Measurements from ENCODE around the gene AADAC. TPM values are rescaled to one million over a fixed set of nuclear protein-coding genes. Genes with fewer than 3 reads are reported as not detected.
"Not testable (repeated sequence)": the region's sequence is repeated elsewhere in the genome, so short reads cannot be mapped to it uniquely, and the experiment has no call there.

AADAC gene
- total and polyA plus RNA-seq, 2 donors = 0.69 to 0.94 TPM

DNA sequence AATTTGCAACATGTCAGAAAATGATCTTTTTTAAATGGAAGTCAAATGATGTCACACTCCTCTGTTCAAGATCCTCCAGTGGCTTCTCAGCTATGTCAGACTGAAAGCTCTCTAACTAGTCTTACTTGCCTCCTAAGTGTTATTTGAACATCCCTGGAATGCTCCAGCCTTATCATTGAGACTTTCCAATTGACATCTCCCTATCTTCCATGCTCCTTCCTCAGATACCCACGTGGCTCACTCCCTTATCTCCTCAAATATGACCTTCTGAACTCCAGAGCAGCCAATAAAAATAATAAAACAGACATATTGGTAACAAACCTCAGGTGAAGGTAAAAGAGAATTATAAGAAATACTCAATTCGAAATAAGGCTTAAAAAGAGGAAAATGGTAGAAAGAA lies 25.5 kb upstream of the AADAC start:
- Histone ChIP-seq H3K4me1 (ENCODE audit: insufficient read depth) (no peaks in the 10 kb centered on the region), H3K27ac (ENCODE audit: low read depth) (no peak overlapping the region), H3K4me3 (ENCODE audit: low read depth, low read length) (no peak overlapping the region), H3K36me3 (ENCODE audit: insufficient read depth) (no peaks in the 10 kb centered on the region)
- no peak for DNase-seq (ENCODE audit: extremely low spot score)
- 72% methylated on average over 2 of the region's 2 CpGs for WGBS

DNA sequence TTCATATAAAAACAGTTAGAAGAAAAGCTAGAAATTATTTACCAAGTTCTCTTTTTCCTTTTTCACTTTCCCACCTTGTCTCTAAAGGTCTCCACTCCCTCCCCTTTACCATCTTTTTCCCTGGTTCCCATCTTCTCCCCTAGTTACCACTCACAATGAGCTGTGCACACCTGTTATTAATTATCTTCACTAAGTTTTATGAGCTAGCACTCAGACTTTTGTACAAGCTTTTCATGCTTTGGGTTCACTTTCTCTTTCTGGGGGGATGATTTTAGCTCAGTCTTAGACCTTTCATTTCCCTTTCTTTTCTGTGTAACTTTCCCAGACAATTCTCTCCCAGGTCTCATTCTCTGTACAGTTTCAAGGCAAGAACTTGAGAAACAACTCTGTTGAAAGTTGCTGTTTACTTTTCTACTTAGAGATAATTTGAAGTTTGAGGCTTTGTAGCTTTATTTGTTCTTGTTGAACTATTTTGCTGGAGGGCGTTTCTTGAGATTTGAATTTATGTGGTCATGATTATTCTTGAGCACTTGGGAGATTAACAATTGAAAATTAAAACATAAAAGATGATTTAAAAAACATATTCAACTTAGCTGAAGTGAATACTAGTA lies 24.0 kb upstream of the AADAC start:
- no peak for DNase-seq (ENCODE audit: extremely low spot score)
- 73% methylated on average over 1 of the region's 1 CpG for WGBS
- Histone ChIP-seq H3K36me3 (ENCODE audit: insufficient read depth) (no peaks in the 10 kb centered on the region), H3K27ac (ENCODE audit: low read depth) (no peak overlapping the region), H3K4me1 (ENCODE audit: insufficient read depth) (no peaks in the 10 kb centered on the region), H3K4me3 (ENCODE audit: low read depth, low read length) (no peak overlapping the region)

GRCh38 chr3:151790763-151791162 lies 23.2 kb upstream of the AADAC start:
- DNase-seq (ENCODE audit: extremely low spot score); H3K4me1 ChIP-seq (ENCODE audit: insufficient read depth); H3K4me3 ChIP-seq (ENCODE audit: low read depth, low read length); H3K27ac ChIP-seq (ENCODE audit: low read depth); H3K36me3 ChIP-seq (ENCODE audit: insufficient read depth): not testable (repeated sequence)
- WGBS = 96% methylated on average over 2 of the region's 2 CpGs

DNA sequence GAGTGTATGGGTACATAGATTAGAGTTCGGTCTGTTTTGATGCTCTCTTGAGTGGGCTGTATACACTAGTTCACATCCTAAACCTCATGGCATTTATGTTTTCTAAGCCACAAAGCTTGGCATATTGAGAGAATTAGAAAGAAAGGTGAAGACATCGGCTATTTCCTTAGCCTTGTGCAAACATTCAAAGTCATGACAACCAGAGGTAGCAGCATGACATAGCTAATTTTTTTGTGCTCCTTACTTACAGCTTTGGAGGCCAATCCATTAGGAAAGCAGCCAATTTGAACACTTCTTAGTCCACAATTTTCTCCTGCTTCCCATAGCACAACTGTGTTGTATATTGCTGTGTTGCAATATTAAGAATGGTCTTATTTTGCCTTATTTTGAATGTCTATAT lies 21.5 kb upstream of the AADAC start:
- DNase-seq (ENCODE audit: extremely low spot score) = no peak
- H3K4me3 ChIP-seq (ENCODE audit: low read depth, low read length) = no peak overlapping the region
- no peaks in the 10 kb centered on the region for H3K36me3 ChIP-seq (ENCODE audit: insufficient read depth)
- WGBS = 90% methylated on average over 2 of the region's 2 CpGs
- no peak overlapping the region for H3K27ac ChIP-seq (ENCODE audit: low read depth)
- no peaks in the 10 kb centered on the region for H3K4me1 ChIP-seq (ENCODE audit: insufficient read depth)

- no peak overlapping the region for H3K4me3 ChIP-seq (ENCODE audit: low read depth, low read length)
- no peak overlapping the region for H3K27ac ChIP-seq (ENCODE audit: low read depth)
- DNase-seq (ENCODE audit: extremely low spot score) = no peak
- WGBS = 65% methylated on average over 2 of the region's 2 CpGs
- no peaks in the 10 kb centered on the region for H3K36me3 ChIP-seq (ENCODE audit: insufficient read depth)
- H3K4me1 ChIP-seq (ENCODE audit: insufficient read depth) = no peaks in the 10 kb centered on the region
Observed at GRCh38 chr3:151793636-151794035, 20.3 kb upstream of the AADAC start.

DNA sequence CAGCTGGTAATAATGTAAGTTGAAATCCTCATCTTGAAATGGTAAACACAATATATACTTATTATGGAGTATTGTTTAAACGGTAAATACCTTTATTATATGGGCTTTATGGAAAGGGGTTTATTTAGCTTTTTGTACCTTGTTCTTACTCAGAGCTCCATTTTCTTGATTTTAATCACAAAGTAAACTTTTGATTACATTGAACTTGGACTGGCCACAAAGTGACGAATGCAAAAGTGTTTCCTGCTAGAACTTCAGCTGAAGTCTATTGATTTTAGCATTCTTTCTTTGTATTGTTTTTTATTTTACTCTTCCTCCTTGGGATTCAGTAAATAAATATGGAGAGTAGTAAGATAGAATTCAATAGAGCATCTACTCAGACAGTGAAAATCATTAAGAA lies 19.8 kb upstream of the AADAC start:
- Histone ChIP-seq H3K27ac (ENCODE audit: low read depth) (no peak overlapping the region), H3K4me1 (ENCODE audit: insufficient read depth) (no peaks in the 10 kb centered on the region), H3K36me3 (ENCODE audit: insufficient read depth) (no peaks in the 10 kb centered on the region), H3K4me3 (ENCODE audit: low read depth, low read length) (no peak overlapping the region)
- DNase-seq (ENCODE audit: extremely low spot score) = no peak
- WGBS = 82% methylated on average over 2 of the region's 2 CpGs

DNA sequence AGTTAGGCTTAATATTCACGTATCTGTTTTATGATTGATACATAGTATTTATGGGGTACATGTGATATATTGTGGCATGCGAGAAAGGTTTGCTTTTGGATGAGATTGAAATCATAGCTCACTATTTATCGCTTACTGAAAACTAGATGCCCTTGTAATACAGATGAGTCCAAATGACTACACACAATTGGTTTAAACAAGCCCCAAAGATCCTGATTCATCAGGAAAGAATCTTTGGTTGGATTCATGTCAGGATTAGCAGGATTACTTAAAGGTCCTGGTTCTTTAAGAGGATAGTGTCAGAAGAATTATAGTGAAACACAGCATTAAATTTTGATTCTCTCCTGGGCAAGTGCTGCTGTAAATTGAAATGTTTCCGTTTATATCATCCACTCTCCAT lies 18.6 kb upstream of the AADAC start:
- H3K4me1 ChIP-seq (ENCODE audit: insufficient read depth) = no peaks in the 10 kb centered on the region
- H3K27ac ChIP-seq (ENCODE audit: low read depth) = no peak overlapping the region
- no peak for DNase-seq (ENCODE audit: extremely low spot score)
- H3K36me3 ChIP-seq (ENCODE audit: insufficient read depth) = no peaks in the 10 kb centered on the region
- H3K4me3 ChIP-seq (ENCODE audit: low read depth, low read length) = no peak overlapping the region
- WGBS = 72% methylated on average over 4 of the region's 4 CpGs

DNA sequence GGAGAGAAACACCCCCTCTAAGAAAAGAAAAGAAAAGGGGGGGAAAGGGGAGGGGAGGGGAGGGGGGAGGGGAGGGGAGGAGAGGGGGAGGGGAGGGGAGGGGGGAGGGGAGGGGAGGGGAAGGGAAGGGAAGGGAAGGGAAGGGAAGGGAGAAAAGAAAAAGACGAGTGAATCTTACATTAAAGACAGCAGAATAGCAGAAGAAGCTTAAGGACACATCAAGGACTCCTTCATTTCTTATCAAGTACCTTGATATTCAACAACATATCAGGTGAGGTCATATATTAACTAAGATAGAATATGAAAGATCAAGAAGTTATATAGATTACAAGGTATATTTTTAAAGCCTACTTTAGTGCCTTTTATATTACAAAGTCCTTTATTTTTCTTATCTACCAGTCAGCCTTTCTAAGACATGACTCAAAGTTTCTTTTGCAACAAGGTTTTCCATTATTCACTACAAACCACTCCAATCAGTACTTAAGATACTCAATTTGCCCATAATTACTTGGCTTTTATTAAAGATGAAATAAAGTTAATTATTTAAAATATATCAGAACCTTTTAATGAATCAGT lies 17.7 kb upstream of the AADAC start:
- H3K36me3 ChIP-seq (ENCODE audit: insufficient read depth) = no peaks in the 10 kb centered on the region

DNA sequence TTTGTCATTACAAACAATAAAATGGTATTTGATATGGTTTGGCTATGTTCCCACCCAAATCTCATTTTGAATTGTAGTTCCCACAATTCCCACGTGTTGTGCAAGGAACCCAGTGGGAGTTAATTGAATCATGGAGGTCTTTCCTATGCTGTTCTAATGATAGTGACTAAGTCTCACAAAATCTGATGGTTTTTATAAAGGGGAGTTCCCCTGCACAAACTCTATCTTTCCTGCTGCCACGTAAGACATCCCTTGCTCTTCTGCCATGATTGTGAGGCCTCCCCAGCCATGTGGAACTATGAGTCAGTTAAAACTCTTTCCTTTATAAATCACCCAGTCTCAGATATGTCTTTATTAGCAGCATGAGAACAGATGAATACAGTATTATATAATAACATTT lies 15.4 kb upstream of the AADAC start:
- 76% methylated on average over 2 of the region's 2 CpGs for WGBS
- no peaks in the 10 kb centered on the region for H3K36me3 ChIP-seq (ENCODE audit: insufficient read depth)
- no peaks in the 10 kb centered on the region for H3K4me1 ChIP-seq (ENCODE audit: insufficient read depth)

More for the DNA sequence above, 17.7 kb upstream of the AADAC start:
- Histone ChIP-seq H3K4me1 (ENCODE audit: insufficient read depth) (no peaks in the 10 kb centered on the region), H3K27ac (ENCODE audit: low read depth) (no peak overlapping the region), H3K4me3 (ENCODE audit: low read depth, low read length) (no peak overlapping the region)
- 68% methylated on average over 1 of the region's 1 CpG for WGBS
- DNase-seq (ENCODE audit: extremely low spot score) = no peak

GRCh38 chr3:151800431-151800830 lies 13.5 kb upstream of the AADAC start:
- Histone ChIP-seq H3K4me3 (ENCODE audit: low read depth, low read length) (no peak overlapping the region), H3K27ac (ENCODE audit: low read depth) (no peak overlapping the region), H3K4me1 (ENCODE audit: insufficient read depth) (no peaks in the 10 kb centered on the region), H3K36me3 (ENCODE audit: insufficient read depth) (no peaks in the 10 kb centered on the region)
- 83% methylated on average over 2 of the region's 2 CpGs for whole genome bisulfite sequencing
- no peak for DNase-seq (ENCODE audit: extremely low spot score)

More for the DNA sequence above, 15.4 kb upstream of the AADAC start:
- H3K27ac ChIP-seq (ENCODE audit: low read depth) = no peak overlapping the region
- H3K4me3 ChIP-seq (ENCODE audit: low read depth, low read length) = no peak overlapping the region
- DNase-seq (ENCODE audit: extremely low spot score) = no peak

- 28% methylated on average over 1 of the region's 1 CpG for WGBS
- Histone ChIP-seq H3K36me3 (ENCODE audit: insufficient read depth) (no peaks in the 10 kb centered on the region), H3K4me1 (ENCODE audit: insufficient read depth) (no peaks in the 10 kb centered on the region), H3K4me3 (ENCODE audit: low read depth, low read length) (no peak overlapping the region), H3K27ac (ENCODE audit: low read depth) (no peak overlapping the region)
- DNase-seq (ENCODE audit: extremely low spot score) = no peak
Observed at GRCh38 chr3:151804267-151804666, 9.6 kb upstream of the AADAC start.

- 89% methylated on average over 15 of the region's 15 CpGs for WGBS
- Histone ChIP-seq H3K4me3 (ENCODE audit: low read depth, low read length) (no peak overlapping the region), H3K36me3 (ENCODE audit: insufficient read depth) (no peaks in the 10 kb centered on the region), H3K27ac (ENCODE audit: low read depth) (no peak overlapping the region), H3K4me1 (ENCODE audit: insufficient read depth) (no peaks in the 10 kb centered on the region)
- no peak for DNase-seq (ENCODE audit: extremely low spot score)
Observed at GRCh38 chr3:151806838-151807237, 7.1 kb upstream of the AADAC start.

DNA sequence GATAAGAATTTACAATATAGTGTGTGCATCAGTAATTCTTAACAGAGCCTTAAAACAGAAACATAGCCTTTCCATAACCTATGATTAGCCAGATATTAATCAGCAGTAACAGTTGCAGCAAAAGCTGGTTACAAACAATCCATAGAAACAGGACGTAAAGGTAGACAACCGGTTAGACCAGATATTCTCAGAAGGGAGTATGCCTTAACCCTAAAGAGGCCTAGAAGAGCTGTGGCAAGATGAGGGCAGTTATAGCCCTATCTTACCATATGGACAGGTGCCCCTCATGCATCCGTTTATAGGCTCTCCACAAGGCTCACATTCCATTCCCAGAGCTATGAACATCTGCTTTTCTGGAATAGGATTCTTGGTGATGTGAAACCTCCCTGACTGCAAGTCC lies 5.0 kb upstream of the AADAC start:
- H3K4me3 ChIP-seq (ENCODE audit: low read depth, low read length); DNase-seq (ENCODE audit: extremely low spot score); H3K4me1 ChIP-seq (ENCODE audit: insufficient read depth); H3K27ac ChIP-seq (ENCODE audit: low read depth); H3K36me3 ChIP-seq (ENCODE audit: insufficient read depth): not testable (repeated sequence)
- 83% methylated on average over 3 of the region's 3 CpGs for WGBS

GRCh38 chr3:151811474-151811873 lies 2.4 kb upstream of the AADAC start:
- no peak overlapping the region for H3K4me3 ChIP-seq (ENCODE audit: low read depth, low read length)
- no peak overlapping the region for H3K27ac ChIP-seq (ENCODE audit: low read depth)
- 96% methylated on average over 2 of the region's 2 CpGs for WGBS
- no peaks in the 10 kb centered on the region for H3K36me3 ChIP-seq (ENCODE audit: insufficient read depth)
- no peaks in the 10 kb centered on the region for H3K4me1 ChIP-seq (ENCODE audit: insufficient read depth)
- no peak for DNase-seq (ENCODE audit: extremely low spot score)

DNA sequence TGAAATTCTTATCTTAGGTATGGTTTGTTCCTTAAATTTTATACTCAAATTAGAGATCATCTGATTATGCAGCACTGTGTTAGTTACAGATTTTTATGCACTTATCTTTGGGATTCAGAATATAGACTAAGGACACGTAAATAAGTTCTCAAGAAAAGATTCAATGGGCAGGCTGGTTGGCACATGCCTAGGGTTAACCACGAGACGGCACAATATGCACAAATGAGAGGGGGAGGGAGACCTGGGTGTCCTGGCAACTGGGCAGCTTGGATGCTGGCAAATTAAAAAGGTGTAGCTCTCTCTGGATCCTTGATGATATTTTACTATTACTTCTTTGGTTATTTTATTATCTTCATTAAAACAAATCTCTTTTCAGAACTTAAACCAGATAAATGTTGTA lies 672 bp downstream of the AADAC start:
- Histone ChIP-seq H3K4me1 (ENCODE audit: insufficient read depth) (no peaks in the 10 kb centered on the region), H3K36me3 (ENCODE audit: insufficient read depth) (no peaks in the 10 kb centered on the region), H3K4me3 (ENCODE audit: low read depth, low read length) (no peak overlapping the region), H3K27ac (ENCODE audit: low read depth) (no peak overlapping the region)
- no peak for DNase-seq (ENCODE audit: extremely low spot score)
- 86% methylated on average over 3 of the region's 3 CpGs for WGBS
